Measurements from ENCODE around the gene SEC61B.

DNA sequence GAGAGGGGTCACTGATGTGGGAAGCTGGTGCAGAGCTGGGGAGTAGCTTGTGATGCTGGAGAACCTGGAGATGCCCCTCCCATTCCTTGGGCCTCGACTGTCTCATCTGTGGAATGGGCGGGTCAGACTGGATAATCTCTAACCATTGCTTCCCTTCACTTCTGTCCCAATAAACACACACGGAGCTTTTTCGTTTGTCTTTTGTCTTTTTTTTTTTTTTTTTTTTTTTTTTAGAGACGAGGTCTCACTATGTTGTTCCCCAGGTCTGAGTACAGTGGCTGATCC, 36.8 kb upstream of the SEC61B start:
- TF ChIP-seq, protein P1, sequence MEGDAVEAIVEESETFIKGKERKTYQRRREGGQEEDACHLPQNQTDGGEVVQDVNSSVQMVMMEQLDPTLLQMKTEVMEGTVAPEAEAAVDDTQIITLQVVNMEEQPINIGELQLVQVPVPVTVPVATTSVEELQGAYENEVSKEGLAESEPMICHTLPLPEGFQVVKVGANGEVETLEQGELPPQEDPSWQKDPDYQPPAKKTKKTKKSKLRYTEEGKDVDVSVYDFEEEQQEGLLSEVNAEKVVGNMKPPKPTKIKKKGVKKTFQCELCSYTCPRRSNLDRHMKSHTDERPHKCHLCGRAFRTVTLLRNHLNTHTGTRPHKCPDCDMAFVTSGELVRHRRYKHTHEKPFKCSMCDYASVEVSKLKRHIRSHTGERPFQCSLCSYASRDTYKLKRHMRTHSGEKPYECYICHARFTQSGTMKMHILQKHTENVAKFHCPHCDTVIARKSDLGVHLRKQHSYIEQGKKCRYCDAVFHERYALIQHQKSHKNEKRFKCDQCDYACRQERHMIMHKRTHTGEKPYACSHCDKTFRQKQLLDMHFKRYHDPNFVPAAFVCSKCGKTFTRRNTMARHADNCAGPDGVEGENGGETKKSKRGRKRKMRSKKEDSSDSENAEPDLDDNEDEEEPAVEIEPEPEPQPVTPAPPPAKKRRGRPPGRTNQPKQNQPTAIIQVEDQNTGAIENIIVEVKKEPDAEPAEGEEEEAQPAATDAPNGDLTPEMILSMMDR (IDR thresholded peaks at IDR 0.05; ENCODE audit: low read depth, low read length) = no peak
- no peak for TF ChIP-seq EZH2phosphoT487 (IDR thresholded peaks at IDR 0.05; ENCODE audit: low read depth)

All from OCI-LY3 (cell line).